ENCODE measurements around the gene TRIM17.

GRCh38 chr1:228411548-228412430 is 4.9 kb downstream of the TRIM17 start:
- TF ChIP-seq, protein P1, sequence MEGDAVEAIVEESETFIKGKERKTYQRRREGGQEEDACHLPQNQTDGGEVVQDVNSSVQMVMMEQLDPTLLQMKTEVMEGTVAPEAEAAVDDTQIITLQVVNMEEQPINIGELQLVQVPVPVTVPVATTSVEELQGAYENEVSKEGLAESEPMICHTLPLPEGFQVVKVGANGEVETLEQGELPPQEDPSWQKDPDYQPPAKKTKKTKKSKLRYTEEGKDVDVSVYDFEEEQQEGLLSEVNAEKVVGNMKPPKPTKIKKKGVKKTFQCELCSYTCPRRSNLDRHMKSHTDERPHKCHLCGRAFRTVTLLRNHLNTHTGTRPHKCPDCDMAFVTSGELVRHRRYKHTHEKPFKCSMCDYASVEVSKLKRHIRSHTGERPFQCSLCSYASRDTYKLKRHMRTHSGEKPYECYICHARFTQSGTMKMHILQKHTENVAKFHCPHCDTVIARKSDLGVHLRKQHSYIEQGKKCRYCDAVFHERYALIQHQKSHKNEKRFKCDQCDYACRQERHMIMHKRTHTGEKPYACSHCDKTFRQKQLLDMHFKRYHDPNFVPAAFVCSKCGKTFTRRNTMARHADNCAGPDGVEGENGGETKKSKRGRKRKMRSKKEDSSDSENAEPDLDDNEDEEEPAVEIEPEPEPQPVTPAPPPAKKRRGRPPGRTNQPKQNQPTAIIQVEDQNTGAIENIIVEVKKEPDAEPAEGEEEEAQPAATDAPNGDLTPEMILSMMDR (IDR thresholded peaks at IDR 0.05), result no peak
- no peak for TF ChIP-seq POLR2AphosphoS5 (IDR thresholded peaks at IDR 0.05)

Measured in breast epithelium (tissue), 3 donors.